CMK (cell line): ENCODE measurements around the gene GLB1L3.
"Not testable (repeated sequence)": the region's sequence is repeated elsewhere in the genome, so short reads cannot be mapped to it uniquely, and the experiment has no call there.

ENCODE experiments used
- DNase-seq: peaks from one replicate; pipeline ENCODE4 v3.0.0-alpha.2; 2010; ENCODE audit warnings: low read depth

Gene GLB1L3

DNA sequence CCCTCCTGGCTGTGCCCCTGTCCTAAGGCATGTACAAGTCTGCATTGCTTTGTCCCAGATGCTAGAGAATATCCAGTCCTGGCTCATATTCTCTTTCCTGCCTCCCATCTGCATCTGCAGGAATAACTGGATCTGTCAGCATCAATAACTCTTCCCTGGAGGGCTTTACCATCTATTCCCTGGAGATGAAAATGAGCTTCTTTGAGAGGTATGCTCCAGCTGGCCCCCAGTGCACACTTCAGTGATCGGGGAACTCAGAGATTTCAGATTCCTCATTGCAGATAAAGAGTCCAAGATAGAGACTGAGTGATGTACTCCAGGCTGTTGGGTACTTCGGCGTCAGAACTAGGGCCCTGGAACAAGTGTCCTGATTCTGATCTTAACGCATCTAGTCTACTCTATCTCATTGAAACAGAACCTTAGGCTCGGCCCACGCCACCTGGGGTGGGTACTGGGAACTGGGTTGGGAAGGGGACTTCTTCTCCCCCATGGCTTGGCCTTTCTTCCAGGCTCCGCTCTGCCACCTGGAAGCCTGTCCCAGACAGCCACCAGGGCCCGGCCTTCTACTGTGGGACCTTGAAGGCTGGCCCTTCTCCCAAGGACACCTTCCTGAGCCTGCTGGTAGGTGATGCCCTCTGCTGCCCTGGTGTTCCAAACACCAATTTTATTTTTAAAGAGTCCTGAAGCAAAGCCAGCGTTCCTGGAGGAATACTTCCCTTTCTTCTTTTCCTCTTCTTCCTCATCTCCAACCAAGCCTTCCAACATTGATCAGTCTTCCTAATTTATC, 37.8 kb downstream of the GLB1L3 start:
- DNase-seq: no peak

DNA sequence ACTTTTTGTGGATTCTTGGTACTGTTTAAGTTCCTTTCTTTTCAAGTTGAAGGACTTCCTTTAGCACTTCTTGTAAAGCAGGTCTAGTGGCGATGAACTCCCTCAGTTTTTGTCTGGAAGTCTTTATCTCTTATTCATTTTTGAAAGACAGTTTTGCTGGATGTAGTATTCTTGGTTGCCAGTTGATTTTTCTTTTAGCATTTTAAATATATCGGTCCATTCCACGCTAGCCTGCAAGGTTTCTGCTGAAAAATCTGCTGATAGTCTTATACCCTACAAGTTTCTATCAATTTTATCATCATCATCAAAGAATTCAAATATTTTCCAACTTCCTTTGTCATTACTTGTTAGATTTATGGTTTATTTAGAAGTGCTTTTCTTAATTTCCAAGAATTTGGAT, 40.9 kb downstream of the GLB1L3 start:
- DNase-seq: no peak

DNA sequence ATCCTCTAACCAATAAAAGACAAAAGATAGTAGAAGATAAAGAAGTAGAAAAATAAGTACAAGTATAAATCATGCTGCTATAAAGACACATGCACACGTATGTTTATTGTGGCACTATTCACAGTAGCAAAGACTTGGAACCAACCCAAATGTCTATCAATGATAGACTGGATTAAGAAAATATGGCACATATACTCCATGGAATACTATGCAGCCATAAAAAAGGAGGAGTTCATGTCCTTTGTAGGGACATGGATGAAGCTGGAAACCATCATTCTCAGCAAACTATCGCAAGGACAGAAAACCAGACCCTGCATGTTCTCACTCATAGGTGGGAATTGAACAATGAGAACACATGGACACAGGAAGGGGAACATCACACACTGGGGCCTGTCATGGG, 45.2 kb downstream of the GLB1L3 start:
- DNase-seq: not testable (repeated sequence)

DNA sequence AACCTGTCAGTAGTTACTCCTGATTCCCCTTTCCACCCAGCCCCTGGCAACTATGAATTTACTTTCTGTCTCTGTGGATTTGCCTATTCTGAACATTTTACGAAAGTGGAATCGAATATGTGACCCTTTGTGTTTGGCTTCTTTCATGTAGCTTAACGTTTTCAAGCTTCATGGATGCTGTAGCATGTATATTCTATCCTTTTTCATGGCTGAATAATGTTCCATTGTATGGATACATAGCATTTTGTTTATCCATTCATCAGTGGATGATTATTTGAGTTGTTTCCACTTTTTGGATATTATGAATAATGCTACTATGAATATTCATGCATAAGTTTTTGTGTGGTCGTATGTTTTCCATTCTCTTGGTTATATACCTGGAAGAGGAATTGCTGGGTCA, 46.4 kb downstream of the GLB1L3 start:
- DNase-seq: no peak

DNA sequence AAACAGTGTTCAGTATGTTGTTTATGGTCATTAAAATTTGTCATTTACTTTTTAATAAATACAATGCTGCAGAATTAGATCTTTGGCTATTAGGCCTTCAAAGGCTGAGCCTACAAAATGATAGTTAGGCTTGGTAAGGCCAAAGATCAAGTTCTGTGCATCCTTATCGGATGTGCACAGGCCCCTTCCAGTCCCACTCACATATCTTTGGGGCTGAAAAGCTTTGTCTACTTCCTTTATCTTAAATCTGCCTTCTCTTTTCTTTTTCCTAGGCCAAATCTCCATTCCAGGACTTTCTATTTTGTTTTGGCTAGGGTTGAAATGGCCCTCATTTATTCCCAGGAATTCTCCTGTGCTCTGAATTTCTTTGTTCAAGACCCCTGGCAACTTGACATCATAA, 52.3 kb downstream of the GLB1L3 start:
- DNase-seq: no peak

DNA sequence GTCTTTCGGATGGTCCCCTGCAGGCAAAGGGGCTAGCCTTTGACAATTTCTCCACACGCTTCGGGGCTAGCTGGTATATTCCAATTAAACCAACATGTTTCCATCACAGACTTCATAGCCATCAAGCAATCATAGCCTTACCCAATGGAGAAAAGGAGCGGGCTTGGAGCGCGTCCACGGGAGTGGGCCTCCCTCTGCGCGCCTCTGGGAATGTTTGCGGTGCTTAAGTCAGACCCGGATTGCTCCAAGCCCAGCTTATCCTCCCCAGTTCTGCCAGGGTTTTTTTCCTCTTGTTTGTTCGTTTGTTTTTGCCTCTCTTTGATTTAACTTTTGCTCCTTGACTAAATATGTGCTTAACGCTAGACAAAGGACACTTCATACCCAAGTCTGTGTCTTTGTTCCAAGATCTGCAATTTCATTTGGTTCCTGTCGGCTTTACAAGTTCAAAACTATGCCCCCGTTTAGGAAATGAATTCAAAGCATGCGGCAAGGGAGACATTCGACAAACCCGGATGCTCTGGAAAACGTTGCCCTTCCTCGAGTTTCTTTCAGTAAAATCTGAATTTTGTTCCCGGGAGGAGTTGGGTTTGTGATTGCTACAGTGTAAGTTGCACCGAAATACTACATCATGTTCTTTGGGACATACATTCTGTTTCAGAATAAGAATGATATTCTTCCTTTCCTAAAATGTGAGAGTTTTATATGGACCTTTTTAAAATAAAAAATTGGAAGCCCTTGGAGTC, 54.6 kb downstream of the GLB1L3 start:
- DNase-seq: no peak

DNA sequence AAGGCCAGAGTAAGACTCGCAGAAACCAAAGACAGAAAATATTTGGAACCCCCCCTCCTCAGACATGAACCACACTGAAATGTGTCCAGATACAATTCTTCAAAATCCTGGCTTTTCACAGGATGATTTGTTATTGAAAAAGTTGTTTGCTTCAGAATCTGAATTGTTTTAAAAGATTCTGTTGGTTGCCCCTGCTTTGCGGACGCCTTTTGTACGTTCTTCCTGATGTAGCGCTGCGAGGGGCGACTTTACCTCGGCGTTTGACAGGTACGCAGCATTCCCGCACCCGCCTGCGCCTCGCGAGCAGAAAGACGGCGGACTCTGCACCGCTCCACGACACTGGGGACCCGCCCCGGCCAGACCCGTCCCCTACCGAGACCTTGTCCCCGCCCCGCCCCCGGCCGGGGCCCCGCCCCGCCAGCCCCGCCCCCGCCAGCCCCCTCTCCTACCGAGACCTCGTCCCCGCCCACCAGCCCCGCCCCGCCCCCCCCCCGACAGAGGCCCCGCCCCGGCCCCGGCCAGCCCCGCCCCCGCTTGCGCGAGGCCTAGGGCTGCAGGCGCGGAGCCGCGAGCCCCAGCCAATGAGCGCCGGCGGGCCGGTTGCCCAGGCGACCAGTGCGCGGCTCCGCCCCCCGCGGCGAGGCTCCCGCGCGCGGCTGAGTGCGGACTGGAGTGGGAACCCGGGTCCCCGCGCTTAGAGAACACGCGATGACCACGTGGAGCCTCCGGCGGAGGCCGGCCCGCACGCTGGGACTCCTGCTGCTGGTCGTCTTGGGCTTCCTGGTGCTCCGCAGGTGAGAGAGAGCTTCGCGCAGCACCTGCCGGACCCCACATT, 55.4 kb downstream of the GLB1L3 start, which contains the start of gene GLB1L2:
Gene GLB1L2 (plus strand): TSS at position 635 of the 835 bp plus-strand sequence. CDS start 74 bp downstream, at position 709.
- no peak for DNase-seq

DNA sequence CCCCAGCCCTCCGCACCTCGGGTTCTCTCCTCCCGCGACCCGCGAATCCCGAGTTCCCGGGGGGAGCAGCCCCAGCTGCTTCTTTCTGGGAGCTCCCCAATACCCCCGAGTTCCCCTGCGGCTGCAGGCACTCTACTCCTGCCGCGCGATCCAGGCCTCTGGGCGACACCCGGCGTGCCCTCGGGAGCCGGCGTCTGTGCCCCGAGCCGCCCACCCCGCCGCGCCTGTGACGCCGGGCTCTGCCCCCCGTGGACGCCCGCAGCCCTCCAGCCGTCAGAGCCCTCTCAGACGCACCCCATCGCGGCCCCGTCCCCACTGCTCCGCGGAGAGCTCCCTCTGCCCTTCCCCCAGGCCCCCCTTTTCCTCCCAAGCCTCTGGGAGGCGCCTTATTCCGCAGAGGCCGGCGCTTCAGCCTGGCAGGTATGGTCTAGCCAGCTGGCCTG, 56.0 kb downstream of the GLB1L3 start:
- no peak for DNase-seq

DNA sequence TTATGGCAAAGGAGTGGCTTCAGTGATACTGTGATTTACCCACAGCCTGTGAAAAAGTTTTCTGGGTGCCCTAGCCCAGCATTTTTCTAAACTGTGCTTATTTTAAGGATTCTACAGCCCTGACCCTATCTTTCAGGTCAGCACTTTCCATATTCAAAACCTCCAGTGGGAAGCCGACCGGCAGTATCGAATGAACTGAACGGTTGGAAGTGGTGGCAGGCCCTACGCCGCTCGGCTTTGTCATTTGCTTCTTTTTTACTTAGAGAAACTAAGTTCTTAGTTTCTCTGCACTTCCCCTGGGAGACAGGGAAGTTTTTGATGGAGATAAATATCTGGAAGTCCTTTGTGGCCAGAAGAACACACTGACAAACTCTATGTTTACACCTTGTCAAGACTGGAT, 56.6 kb downstream of the GLB1L3 start:
- no peak for DNase-seq

DNA sequence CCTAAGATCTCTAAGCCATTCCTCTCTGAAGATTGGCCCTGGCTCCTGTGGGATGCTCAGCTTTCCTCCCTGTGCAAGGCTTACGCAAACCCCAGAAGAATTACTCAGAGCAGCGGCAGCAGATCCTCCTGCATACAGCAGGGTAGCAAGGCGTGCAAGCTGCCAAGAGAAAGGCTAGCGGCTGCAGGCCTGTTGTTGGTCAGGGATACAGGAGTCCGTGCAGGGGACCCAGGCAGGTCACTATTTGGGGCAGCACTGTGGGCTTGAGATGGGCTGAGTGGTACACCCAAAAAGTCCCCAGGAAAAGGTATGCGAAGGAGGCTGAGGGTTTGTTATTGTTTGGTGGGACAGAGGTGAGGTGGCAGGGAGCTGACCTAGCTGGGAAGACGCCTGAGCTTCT, 57.1 kb downstream of the GLB1L3 start:
- DNase-seq: no peak

DNA sequence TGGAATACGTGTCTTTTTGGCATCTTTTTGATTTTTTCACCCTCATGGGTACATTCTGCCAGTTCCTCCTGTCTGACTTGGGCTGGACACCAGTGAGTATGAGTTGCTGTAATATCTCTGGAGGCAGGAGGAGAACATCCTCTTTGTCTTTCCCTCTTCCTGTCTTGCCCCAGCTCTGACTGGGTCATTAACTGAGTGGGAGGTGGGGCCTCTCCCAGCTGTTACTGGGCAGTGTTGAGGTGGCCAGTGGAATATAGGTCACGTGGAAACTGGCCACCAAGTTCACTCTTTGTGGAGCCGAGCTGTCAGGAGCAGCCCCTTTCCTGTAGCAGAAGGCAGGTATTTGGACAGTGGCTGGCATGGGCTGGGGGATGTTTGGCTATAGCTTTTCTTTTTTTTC, 57.8 kb downstream of the GLB1L3 start:
- no peak for DNase-seq

DNA sequence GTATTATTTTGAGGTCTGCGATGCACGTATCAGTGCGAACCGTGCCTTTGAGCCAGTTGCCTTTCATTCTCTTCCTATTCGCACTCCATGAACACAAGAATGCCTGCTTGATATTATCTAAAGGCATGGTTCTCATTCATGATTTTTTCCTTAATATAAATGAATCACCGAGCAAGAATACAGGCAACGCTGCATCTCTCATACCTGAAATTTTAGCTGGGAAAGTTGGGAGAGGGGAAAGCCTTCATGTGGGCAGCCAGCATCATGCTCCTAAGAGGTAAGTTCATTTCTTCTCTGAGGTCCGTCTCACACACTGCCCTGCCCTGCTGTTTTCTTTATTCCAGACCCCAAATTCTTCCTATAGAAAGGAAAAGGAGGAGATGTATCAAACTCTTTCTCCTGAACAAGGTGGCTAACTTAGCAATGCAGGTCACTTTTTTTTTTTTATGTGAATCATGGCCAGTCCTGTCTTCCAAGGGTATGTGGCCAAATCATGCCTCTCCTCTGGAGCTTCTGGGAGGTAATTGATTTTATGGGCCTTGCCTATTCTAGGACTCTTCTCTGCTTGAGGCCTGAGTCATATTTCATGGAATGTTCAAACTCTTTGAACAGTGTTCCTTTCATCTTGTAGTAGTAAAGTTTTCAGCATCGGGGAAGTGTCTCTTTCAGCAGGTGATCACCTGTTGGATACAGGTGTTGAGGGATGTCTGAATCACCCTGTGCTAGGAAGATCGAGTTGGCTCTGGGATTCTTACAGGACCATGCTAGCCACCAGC, 58.8 kb downstream of the GLB1L3 start:
- no peak for DNase-seq

DNA sequence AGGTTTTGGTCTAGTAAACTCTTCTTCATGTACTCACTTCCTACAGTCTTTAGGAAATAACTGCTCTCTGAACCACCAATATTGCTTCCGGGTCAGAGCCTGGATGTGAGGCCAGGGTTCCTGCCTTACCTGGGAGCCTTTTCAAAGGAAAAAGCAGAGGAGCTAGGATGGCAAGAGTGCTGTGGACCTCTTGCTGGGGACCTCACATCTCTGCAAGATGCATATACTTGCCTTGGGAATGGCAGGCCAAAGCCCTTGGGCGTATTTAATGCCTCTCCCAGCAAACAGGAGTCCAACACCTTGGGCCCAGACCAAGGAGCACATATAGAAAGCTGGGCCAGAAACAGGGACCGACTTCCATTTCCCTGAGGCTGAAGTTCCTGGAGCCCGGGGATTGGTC, 60.9 kb downstream of the GLB1L3 start:
- no peak for DNase-seq

DNA sequence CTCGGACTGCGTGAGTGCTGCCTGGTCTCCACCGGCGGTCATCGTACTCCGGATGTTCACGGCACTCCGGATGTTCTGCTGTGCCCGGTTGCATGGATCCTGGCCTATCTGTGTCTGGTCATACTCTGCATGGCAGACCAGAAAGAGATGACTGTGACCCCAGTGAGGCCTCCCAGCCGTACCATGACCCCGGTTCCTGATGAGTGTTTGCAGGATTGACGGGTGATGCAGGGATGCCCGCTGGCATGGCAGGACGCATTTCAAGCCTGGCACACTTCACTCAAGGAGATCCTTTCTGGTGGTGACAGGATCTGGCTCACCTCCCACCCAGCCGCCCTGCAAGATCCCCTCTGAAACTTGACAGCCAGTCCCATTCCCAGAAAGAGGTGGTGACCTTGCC, 61.9 kb downstream of the GLB1L3 start:
- no peak for DNase-seq

DNA sequence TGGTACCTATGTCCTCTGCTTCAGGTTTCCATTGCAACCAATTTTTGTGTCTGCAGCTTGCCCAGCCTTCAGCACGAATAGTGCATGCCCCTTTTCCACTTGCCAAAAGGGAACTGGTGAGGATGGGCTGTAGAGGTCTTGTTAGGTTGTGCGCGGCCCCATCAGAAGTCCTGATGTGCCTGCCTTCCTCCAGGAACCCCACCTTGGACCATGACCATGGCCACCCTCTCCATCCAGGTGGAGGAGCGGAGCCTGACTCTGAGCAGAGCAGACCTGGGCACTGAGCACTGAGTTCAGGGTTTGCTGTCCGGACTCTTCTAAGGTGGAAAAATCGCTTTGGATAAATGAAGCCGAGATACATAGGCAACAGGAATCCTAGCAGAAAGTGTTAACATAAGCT, 62.5 kb downstream of the GLB1L3 start:
- DNase-seq: no peak

DNA sequence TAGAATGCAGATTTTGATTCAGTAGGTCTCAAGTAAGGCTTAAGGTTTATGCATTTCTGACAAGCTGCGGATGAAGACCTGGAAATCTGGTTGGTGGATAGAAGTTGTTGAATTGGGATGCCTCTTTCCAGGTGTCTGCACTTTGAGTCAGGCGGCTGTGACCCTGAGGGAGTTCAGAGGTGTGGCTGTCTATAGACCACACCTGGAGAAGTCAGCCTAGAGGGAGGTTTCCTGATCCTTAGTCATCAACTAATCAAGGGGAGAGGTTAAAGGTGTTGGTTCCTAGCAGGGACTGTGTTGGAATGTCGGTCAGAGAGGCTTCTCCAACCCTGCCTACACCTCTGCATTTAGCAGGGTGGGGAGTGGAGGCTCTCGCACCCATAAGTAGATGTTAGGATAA, 63.6 kb downstream of the GLB1L3 start:
- no peak for DNase-seq

DNA sequence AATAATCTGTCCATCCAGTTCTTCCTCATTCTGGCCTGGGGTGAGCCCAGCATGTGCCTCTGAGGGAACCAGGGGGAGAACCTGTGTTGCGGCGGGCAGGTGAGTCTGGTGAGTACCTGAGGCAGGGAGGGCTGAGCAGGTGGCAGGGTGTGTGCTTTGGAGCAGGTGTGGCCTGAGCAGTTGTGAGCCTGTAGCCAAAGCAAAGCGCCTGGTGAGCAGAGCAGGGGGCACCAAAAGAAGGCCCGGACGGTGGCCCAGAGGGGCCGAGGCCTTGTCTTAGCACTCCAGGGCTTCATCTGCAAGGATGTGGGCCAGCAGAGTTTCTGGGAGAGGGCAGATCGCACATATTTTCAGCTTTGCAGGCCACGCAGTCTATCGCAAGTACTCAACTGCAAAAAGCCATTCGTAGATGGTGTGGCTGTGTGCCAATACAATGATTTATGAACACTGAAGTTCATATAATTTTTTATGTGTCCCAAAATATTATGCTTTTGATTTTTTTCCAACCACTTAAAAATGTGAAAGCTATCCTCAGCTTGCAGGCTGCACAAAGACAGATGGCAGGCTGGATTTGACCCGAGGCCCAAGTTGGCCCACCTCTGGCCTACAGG, 64.3 kb downstream of the GLB1L3 start:
- no peak for DNase-seq

DNA sequence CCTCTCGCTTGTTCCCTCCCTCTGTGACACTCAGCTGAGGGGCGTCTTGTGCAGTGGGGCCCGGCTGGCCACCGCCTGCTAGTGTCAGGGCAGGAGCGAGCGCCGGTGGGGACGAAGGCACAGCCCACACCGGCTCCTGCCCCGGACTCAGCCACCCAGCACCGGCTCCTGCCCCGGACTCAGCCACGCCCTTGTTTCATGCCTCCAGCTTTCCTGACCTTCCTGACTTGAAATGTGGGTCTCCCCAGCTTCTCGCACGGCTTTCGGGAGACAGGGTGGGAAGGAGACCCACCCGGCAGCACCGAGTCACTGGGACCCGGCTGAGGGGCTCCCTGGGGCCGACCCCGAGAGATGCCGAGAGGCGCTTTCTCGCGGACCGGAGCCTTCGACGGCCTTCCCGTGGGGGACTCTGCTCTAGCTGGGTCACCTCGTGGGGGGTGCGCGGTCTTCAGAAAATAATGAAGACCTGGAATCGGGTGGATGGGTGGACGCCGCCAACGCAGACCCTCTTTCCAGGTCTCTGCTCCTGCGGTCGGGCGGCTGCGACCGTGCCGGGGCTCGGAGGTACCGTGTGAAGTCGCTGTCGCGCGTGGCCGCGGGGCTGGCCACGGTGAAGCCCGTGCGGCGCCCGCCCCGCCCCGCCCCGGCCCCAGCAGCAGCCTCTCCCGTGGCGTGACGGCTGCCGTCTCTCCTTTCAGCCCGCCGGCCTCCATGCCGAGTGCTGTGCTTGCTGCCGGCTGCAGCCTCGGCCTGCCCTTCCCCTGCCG, 65.8 kb downstream of the GLB1L3 start:
- DNase-seq: no peak

DNA sequence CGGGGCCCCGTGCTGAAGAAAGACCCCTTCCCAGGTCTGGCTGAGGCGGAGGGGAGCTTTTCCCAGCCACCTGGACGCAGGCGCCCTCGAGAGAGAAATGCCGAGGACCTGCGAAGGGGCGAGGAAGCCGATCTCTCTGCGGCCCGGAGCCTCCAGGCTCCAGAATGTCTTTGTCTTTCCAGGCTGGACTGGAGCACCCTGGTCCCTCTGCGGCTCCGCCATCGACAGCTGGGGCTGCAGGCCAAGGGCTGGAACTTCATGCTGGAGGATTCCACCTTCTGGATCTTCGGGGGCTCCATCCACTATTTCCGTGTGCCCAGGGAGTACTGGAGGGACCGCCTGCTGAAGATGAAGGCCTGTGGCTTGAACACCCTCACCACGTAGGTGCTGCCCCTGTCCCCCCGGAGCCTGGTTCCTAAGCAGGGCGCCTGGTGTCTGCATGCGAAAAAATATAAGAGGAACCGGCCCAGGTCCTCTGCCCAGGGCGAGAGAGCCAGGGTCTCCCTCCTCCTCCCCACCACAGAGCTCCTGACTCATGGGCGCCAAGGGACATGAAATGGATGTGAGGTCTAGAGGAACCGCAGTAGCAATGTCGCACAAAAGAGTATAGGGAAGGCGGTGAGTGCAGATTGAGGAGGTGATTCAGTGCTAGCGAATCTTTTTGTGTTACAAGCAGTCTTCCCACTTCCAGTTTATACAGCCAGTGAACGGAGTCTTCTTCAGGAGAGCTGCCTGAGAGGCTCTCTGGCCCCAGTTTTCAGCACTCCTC, 66.6 kb downstream of the GLB1L3 start:
- DNase-seq: no peak

DNA sequence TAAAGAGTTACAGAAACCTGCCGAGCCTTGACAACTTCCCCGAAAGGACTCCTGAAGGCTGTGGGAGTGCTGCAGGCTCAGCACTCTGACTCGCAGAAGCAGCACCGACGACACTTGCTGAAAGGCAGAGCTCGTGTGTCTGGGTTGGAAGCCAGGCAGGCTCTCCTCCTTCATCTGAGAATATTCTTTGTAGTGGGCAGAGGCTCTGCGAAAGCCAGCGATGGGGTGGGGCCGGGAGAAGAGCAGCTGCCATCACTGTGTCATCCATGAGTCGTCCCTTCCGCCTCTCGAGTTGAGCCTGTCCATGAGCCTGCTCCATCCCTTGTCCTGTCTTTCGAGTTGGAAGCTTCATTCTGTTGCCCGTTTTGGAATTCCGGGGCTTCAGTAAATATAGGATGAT, 67.5 kb downstream of the GLB1L3 start:
- DNase-seq: no peak
